IPS DF 4.7 (cell line): Measurements from ENCODE around the gene TNK1.
"Not testable (repeated sequence)": the region's sequence is repeated elsewhere in the genome, so short reads cannot be mapped to it uniquely, and the experiment has no call there.

Experiments used
- DNase-seq: peaks from one replicate; pipeline ENCODE4 v3.0.0-alpha.2; 2013; ENCODE audit warnings: low spot score; ENCODE audit errors: extremely low read depth

The TNK1 gene

DNA sequence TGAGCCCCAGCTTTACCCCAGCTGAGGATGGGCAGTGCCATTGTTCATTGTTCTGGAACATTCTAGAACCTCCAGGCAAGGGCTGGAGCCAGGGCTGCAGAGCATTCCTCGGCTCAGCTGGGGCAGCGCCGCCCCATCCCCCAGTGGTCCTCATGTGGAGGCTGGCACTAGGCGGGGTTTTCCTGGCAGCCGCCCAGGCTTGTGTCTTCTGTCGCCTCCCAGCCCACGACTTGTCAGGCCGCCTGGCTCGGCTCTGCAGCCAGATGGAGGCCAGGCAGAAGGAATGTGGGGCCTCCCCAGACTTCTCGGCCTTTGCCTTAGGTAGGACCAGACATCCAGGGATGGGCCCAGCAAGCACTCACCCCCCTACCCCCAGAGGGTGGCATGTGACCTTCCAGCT lies 25.8 kb upstream of the TNK1 start, which contains the start of gene TMEM95:
TSS of gene TMEM95 (plus strand) at position 104 of the 400 bp plus-strand sequence. CDS start at position 153, 49 bp downstream.
- no peak for DNase-seq

DNA sequence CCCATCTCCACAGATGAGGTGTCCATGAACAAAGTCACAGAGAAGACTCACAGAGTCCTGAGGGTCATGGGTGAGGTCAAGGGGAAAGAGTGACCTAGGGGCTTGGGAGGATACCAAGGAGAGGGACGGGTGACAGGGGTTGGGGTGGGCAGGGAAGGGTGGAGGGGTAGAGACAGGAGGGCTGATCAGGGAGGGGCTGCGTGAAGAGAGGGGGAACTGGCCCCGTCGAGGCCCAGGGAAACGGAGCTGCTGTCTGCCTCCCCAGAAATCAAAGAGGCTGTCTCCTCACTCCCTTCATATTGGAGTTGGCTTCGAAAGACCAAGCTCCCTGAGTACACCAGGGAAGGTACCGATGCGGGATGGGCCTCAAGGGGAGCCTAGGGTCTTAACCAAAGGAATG lies 25.3 kb upstream of the TNK1 start:
- no peak for DNase-seq

GRCh38 chr17:7356072-7356549 lies 24.8 kb upstream of the TNK1 start:
- peak; percentile 76 for DNase-seq

GRCh38 chr17:7356756-7357155 lies 24.1 kb upstream of the TNK1 start:
- DNase-seq, result no peak

DNA sequence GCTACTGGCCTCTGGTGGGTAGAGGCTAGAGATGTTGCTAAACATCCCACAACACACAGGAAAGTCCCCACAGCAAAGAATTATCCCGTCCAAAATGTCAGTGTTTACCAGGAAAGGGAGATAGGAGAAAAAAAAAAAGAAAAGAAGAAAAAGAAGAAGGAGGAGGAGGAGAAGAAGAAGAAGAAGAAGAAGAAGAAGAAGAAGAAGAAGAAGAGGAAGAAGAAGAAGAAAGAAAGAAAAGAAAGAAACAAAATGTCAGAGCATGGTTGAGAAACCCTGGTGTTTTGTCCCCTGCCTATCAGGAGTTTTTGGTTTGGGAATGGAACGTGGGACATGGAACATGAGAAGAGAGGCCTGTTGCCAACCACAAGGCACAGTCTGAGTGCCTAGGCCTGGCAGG lies 23.5 kb upstream of the TNK1 start:
- no peak for DNase-seq

DNA sequence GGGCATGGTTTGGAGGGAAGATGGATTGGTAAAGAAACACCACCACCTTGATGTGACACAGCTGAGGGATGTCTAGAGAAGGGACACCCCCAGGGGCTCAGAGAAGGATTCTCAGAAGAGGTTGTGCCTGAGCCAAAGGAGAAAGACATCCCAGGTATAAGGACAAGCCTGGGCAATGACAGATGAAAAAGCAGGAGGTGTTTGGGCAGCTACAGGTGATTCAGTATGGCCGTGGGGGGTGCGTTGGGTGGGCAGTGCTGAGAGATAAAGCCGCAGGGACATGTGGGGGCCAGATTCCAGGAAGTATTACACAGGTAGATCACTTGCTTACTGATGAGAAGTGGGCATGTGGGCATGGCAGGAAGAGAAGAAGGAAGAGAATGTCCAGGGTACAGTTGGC lies 19.0 kb upstream of the TNK1 start:
- no peak for DNase-seq

- no peak for DNase-seq
Observed at GRCh38 chr17:7363311-7363710, 17.6 kb upstream of the TNK1 start.

DNA sequence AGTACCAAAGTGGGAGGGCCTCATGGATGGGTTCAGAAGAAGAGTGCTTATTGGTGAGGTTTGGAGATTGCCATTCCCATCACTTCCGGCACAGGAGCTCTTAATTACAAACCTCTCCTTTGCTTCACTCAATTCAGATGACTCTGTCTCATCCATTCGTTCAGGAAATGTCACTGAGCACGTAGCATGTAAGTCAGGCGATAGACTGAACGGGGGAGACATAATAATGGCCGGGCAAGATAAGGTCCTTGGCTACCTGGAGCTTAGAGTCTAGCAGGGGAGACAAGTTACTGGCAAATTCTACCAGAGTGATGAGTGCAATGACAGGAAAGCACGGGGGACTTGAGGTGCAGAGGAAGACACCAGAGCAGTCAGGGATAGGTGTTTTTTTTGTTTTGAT lies 14.9 kb upstream of the TNK1 start:
- DNase-seq, result not testable (repeated sequence)

DNA sequence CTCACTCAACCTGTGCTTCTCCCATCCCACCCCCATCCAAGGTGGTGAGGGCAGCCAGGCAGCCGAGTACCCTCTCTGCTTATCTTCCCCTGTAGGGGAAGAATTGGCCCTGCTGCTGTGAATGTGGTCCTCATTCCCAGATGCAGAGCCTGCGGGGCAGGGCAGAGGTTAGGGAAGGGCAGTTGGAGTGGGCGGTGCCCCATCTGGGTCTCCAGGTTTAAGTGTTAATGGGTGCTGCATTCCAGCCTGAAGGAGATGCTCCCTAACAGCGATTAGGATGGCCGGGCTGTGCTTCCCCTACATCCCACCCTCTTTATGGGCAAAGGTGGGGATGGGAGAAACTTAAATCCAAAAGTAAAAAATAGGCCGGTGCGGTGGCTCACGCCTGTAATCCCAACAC lies 13.8 kb upstream of the TNK1 start:
- DNase-seq, result no peak

DNA sequence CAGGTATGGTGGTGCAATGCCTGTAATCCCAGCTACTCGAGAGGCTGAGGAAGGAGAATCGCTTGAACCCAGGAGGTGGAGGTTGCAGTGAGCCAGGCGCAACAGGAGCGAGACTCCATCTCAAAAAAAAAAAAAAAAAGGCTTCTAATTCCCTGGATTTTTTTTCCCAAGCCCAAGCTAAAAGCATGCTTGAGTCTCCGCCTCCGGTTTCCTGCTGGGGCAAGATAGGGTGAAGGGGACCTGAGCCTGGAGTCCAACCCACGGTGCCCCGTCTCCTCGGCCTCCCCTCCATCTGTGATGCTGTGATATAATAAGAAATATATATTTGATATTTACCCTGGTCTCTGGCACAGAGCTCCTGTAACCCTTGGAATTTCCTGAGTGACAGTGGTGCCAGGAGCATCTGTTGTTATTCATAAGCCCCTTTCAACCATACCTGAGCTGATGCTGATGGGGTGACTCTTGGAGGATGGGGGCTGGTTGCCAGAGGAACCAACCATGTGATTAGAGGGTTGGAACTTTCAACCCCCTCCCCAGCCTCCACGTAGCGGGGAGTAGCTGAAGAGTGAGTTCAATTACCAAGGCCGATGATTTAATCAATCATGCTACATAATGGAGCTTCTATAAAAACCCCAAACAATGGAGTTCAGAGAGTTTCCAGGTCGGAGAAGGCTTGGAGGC lies 12.8 kb upstream of the TNK1 start:
- DNase-seq, result no peak

DNA sequence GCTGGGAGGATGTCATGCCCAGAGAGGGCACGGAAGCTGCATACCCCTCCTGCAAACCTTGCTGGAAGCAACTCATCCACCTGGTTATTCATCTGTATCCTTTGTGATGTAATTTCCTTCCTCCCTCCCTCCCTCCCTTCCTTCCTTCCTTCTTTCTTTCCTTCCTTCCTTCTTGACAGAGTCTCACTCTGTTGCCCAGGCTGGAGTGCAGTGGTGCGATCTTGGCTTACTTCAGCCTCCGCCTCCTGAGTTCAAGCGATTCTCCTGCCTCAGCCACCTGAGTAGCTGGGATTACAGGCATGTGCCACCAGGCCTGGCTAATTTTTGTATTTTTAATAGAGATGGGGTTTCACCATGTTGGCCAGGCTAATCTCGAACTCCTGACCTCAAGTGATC lies 12.3 kb upstream of the TNK1 start:
- DNase-seq, result not testable (repeated sequence)

GRCh38 chr17:7369825-7370224 lies 11.1 kb upstream of the TNK1 start:
- DNase-seq, result no peak

GRCh38 chr17:7370853-7371252 lies 10.0 kb upstream of the TNK1 start:
- DNase-seq, result no peak

GRCh38 chr17:7374353-7374752 lies 6.5 kb upstream of the TNK1 start:
- DNase-seq, result no peak

DNA sequence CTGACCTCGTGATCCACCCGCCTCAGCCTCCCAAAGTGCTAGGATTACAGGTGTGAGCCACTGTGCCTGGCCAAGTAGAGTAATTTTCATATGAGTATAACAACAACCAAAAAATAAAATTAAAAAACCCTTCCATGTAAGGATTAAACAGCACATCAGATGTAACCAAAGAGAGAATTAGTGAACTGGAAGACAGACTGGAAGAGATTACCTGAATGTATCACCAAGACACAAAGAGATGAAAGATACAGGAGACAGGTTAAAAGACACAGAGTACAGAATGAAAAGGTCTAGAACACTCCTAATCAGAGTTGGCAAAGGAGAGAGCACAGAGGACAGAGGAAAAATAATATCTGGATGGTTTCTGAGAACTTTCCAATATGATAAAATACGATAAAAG lies 1.8 kb upstream of the TNK1 start:
- DNase-seq, result no peak

DNA sequence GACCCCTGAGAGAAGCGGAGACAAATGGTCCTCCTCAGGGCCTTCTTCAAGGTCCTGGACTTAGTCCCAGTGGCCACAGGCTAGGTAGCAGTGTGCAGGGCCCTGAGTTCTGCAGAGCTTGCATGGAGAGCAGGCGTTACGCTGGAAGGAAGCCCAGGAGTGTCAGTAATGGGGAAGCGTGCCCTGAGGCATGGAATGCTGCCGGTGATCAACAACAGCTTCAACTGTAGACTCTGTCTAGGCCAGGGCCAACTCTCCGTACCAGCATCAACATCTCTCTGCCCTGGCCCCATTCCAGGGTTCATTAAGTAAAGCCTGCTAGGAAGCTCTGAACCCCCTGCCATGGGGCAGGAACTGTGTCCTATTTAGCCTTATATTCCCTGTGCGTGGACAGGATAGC lies 568 bp upstream of the TNK1 start:
- DNase-seq, result no peak

DNA sequence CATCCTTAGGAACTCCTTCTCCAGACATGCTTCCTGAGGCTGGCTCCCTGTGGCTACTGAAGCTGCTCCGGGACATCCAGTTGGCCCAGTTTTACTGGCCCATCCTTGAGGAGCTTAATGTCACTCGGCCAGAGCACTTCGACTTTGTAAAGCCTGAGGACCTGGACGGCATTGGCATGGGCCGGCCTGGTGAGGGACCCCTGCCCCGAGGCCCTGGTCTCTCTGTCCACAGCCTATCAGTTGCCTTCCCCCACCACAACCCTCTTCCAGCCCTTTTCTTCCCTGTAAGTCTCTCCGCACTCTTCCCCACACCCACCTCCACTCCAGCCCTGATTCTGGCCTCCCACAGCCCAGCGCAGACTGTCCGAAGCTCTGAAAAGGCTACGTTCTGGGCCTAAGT lies 2.0 kb downstream of the TNK1 start:
- DNase-seq, result no peak

- no peak for DNase-seq
Observed at GRCh38 chr17:7383371-7383741, 2.5 kb downstream of the TNK1 start.

GRCh38 chr17:7383742-7384488 lies 3.0 kb downstream of the TNK1 start:
- DNase-seq, result no peak

DNA sequence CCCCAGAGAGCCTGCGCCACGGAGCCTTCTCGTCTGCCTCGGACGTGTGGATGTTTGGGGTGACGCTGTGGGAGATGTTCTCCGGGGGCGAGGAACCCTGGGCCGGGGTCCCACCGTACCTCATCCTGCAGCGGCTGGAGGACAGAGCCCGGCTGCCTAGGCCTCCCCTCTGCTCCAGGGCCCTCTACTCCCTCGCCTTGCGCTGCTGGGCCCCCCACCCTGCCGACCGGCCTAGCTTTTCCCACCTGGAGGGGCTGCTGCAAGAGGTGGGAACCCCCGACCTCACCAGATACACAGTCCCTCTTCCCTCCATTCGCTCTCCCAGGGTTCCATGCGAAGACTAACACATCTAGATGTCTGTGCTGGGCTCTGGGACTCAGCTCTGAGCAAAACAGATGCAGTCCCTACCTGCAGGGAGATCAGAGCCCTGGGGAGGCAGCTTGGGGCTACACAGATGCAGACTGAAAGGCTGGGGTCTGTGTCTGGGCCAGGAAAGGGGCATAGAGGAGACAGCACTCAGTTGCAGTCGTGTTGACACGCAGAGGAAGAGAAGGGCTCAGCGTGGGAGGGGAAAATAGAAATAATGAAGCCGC lies 3.7 kb downstream of the TNK1 start:
- DNase-seq, result no peak

DNA sequence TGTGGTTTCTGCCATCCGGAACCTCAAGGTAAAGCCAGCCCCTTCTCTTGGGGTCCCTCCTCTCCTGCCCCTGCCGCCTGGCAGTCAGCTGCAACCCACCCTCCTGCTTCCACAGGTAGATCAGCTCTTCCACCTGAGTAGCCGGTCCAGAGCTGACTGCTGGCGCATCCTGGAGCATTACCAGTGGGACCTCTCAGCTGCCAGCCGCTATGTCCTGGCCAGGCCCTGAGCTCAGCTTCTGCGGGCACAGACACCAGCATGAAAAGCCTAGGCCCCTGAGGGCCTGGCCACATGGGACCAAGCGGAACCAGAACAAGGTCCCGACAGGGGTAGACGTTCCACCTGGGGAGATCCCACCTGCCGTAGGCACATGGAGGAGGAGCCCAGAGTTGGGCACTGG lies 8.0 kb downstream of the TNK1 start:
- DNase-seq, result no peak
